Fibroblast of upper back skin (primary cell): ENCODE measurements around the gene NLRC5.
A peak's percentile ranks its signal among the peaks of the same experiment; 100 is the strongest.

Experiments used
- DNase-seq: peaks from one replicate; pipeline ENCODE4 v3.0.0-alpha.2; 2013

The NLRC5 gene

DNA sequence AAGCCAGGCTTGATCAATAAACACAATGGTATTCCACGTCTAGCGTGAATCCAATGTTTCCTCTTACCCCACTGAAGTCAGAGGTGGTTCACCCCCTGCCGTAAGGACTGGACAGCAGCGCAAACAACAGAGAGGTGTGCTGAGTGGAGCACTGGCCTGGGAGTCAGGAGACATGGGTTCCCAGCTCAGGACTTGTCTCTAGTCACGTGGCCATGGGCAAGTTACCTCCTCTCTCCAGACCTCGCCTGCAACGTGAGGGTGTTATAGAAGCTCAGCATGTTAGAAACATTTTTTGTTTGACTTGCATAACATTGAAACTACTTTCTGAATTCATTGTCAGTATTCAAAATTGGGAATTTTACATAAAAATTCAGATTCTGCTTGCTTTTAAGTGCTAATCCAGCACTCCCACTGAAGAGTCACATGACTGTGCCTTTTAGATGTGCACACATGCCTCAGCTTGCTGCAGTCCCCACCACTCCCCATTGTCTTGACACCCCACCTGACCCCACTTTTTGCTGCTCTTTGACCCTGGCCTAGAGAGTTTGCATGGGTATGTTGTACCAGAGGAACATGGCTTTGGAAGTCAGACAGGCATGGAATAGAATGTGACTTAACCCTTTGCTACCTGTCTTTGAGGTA is 94.2 kb downstream of the NLRC5 start:
- no peak for DNase-seq

GRCh38 chr16:57084257-57084770 is 95.0 kb downstream of the NLRC5 start:
- DNase-seq, result peak; percentile 68

DNA sequence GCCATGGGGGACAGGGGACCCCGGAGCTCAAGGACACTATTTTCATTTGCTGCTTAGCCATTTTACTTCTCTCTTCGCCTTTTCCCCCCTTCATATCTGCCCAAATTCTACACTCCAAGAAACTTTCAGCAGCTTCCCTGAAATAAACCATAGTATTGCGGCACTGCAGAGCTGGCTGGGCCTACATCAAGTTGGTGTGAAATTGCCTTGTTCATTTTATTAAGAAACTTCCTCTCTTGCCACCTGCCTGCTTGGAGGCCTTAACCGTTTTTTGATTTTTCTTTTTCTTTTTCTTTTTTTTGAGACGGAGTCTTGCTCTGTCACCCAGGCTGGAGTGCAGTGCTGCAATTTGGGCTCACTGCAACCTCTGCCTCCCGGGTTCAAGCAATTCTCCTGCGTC is 95.6 kb downstream of the NLRC5 start:
- DNase-seq, result no peak

GRCh38 chr16:57087003-57087402 is 97.6 kb downstream of the NLRC5 start:
- no peak for DNase-seq

DNA sequence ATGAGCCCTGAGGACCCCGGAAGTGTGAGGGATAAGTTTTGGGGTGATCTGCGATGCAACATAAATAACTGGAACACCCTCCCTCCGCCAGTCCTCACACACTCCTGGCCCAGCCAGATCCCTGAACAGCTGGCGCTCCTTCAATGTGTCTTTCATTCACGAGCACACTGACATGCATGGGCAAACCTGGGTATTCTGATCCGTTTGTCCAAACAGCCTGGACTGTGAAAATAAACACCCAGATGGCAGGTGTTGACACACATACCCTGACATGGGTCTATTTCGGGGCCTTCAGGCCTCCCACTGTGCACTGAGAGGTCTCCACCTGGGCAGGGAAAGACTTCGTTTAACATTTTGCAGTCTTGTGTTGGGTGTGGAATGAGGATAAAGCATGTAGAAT is 100.0 kb downstream of the NLRC5 start:
- DNase-seq, result no peak

- peak; percentile 35 for DNase-seq
Observed at GRCh38 chr16:57091200-57091974, 102.0 kb downstream of the NLRC5 start.

DNA sequence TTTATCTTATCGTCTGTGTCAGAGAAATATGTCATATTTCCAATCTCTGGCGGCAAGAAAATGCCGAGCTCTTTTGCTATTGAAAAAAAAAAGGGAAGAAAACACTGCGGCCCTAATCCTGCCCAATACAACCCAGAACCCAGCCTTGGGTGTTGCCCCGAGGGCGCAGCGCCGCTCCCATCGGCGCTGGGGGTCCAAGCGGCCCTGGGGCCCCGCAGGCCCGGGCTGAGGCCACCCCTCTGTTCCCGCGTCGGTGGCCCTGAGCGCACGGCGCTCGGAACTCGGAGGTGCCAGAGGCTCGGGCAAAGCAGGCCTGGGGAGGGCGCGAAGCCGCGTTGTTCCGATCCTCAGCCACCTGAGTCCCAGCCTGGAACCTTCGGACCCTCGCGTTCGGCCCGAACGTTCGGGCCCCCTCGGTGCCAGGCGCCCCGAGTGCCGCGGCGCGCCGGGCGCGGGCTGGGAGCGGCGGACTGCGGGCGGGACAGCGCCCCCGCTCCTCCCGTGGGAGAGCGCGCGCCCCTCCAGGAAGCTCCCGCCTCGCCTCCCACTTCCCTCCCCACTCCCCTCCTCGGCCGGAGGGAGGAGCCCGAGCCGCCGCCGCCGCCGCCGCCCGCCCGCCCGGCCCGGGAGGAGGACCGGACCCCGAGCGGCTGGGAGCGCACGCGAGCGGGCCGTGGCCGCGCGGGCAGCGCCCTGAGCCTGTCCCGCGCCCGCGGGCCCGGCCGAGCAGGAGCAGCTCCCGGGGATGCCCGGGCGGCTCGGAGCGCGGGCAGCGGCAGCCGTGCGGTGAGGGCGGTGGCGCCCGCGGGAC is 102.8 kb downstream of the NLRC5 start, which contains the start of gene CPNE2:
Gene CPNE2, plus strand, starts transcription at position 609 of the 811 bp plus-strand sequence. CDS start 18,160 bp downstream, outside the sequence.
- peak; percentile 61 for DNase-seq

- peak; percentile 22 for DNase-seq
Observed at GRCh38 chr16:57092786-57093411, 103.5 kb downstream of the NLRC5 start.

- DNase-seq, result peak; percentile 13
Observed at GRCh38 chr16:57093666-57094564, 104.6 kb downstream of the NLRC5 start.

GRCh38 chr16:57094911-57095310 is 105.6 kb downstream of the NLRC5 start:
- no peak for DNase-seq

- no peak for DNase-seq
Observed at GRCh38 chr16:57096192-57096591, 106.8 kb downstream of the NLRC5 start.

- no peak for DNase-seq
Observed at GRCh38 chr16:57096793-57097192, 107.4 kb downstream of the NLRC5 start.

- DNase-seq, result no peak
Observed at GRCh38 chr16:57098188-57098841, 109.0 kb downstream of the NLRC5 start.

- peak; percentile 52 for DNase-seq
Observed at GRCh38 chr16:57099965-57100364, 110.6 kb downstream of the NLRC5 start.

GRCh38 chr16:57100445-57100844 is 111.1 kb downstream of the NLRC5 start:
- DNase-seq, result no peak

DNA sequence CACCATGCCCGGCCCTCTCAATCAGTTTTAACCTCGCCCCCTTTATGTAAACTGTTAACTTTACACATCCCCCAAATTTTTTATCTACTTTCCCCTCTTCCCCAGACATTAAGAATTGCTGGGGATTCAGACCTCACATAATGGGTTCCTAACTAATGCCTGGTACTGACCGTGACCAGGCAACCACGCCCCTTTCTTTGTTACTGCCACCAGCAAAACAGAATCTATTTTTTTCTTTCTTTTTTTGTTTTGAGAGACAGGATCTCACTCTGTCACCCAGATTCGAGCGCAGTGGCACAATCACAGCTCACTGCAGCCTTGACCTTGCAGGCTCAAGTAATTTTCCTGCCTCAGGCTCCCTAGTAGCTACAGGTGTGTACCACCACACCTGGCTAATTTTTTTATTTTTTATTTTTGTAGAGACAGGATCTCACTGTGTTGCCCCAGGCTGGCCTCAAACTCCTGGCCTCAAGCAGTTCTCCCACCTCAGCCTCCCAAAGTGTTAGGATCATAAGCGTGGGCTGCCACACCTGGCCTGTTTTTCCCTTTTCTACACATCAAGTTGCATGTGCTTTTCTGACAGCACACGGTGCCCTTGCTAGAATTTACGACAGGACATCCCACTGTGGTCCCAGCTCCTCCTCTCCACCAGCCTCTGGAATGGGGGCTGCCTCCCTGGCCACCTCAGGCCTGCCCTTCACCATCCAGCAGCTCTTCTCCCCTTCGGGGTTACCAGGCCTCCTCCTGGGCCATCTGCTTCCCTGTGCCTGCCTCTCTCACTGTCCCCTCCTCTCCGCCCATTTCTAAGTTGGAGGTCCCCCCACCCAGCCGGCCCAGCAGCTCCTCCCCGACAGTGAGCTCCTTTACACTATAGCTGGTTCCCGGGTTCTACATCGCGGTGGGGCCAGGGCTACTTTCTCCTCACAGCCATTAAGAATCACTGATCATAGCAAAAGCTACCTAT is 113.8 kb downstream of the NLRC5 start:
- DNase-seq, result no peak

GRCh38 chr16:57104706-57105105 is 115.3 kb downstream of the NLRC5 start:
- no peak for DNase-seq

DNA sequence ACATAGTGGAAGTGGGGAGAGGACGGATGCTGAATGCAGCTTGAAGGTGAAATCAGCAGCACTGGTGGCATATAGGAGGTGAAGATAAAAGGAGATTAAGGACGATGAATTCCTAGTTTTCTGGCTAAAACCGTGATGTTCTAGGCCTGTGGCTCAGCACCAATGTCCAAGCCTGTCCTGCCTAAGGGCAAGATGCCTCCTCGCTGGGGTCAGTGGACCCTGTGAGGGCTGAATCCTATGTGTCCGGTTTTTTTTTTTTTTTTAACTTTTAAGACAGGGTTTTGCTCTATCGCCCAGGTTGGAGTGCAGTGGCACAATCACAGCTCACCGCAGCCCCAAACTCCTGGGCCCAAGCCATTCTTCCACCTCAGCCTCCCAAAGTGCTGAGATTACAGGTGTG is 115.8 kb downstream of the NLRC5 start:
- DNase-seq, result no peak

DNA sequence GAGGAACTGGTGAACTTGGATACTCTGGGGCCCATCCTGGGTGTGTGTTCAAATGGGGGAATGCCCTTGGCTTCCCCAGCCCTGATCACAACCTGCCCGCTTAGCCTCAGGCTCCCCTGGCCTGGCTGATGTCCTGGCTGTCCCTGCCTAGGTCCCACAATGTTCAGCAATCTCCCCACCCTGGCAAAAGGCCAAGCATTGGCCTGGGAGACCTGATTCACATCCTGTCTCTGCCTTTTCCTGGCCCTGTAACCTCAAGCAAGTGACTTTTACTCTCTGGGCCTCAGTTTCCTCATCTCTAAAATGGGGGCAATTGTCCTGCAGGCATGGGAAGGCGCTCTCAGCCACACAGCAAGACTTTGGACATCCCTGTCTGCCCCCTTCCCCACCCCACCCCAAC is 117.4 kb downstream of the NLRC5 start:
- DNase-seq, result no peak
